Liver (tissue), 9 donors: Measurements from ENCODE around the gene KCNQ1. TPM values are rescaled to one million over a fixed set of nuclear protein-coding genes. Genes with fewer than 3 reads are reported as not detected.

Experiments used
- DNase-seq: peaks from one replicate; pipeline ENCODE4 v3.0.0-alpha.2; 2017; ENCODE audit warnings: low spot score
- H3K27ac ChIP-seq, 2 donors: one replicate each; pipeline ENCODE4 v1.7.0; 2013; ENCODE audit warnings: inconsistent platforms in 2 of 2, low read length in 2 of 2, control low read depth in 1 of 2, low read depth in 1 of 2, mild to moderate bottlenecking in 1 of 2
- H3K27me3 ChIP-seq, 4 donors: one replicate each; pipeline versions ENCODE4 v1.6.1 to v1.7.0; 2013; ENCODE audit warnings: low read length in 3 of 4, inconsistent platforms in 1 of 4, mild to moderate bottlenecking in 1 of 4, moderate library complexity in 1 of 4; ENCODE audit not compliant: control insufficient read depth in 4 of 4, insufficient read depth in 4 of 4
- H3K36me3 ChIP-seq, 4 donors: one replicate each; pipeline versions ENCODE4 v1.6.1 to v1.7.0; 2013; ENCODE audit warnings: low read length in 3 of 4, mild to moderate bottlenecking in 3 of 4, low read depth in 1 of 4, moderate library complexity in 1 of 4; ENCODE audit not compliant: control insufficient read depth in 4 of 4, insufficient read depth in 3 of 4
- H3K4me1 ChIP-seq, 4 donors: one replicate each; pipeline versions ENCODE4 v1.6.1 to v1.7.0; 2013; ENCODE audit warnings: low read length in 3 of 4, mild to moderate bottlenecking in 3 of 4, moderate library complexity in 1 of 4; ENCODE audit not compliant: control insufficient read depth in 4 of 4, insufficient read depth in 4 of 4
- H3K4me3 ChIP-seq, 3 donors: one replicate each; pipeline versions ENCODE4 v1.6.1 to v1.7.0; 2013; ENCODE audit warnings: low read length in 3 of 3, control low read depth in 1 of 3, low read depth in 1 of 3, mild to moderate bottlenecking in 1 of 3
- H3K9ac ChIP-seq, 2 donors: one replicate each; pipeline ENCODE4 v1.7.0; 2013; ENCODE audit warnings: low read length in 2 of 2, mild to moderate bottlenecking in 2 of 2, moderate library complexity in 2 of 2, control low read depth in 1 of 2, low read depth in 1 of 2
- H3K9me3 ChIP-seq, 4 donors: one replicate each; pipeline versions ENCODE4 v1.6.1 to v1.7.0; 2013; ENCODE audit warnings: low read length in 3 of 4; ENCODE audit not compliant: control insufficient read depth in 4 of 4
- ATF3 ChIP-seq: IDR thresholded peaks from 2 replicates; pipeline ENCODE4 v1.6.1; 2016; ENCODE audit warnings: antibody characterized with exemption
- CTCF ChIP-seq: fragments of 150-350 bp; IDR thresholded peaks from 2 replicates; pipeline ENCODE4 v1.5.1; 2017; ENCODE audit warnings: improper control_type of control experiment, low read depth, low read length; ENCODE audit not compliant: missing input control
- EGR1 ChIP-seq, 2 donors: IDR thresholded peaks; 2 replicates each; pipeline ENCODE4 v1.6.1; 2016 to 2018; ENCODE audit warnings: antibody characterized with exemption in 2 of 2, low read depth in 2 of 2
- FOXA1 ChIP-seq: IDR thresholded peaks from 2 replicates; pipeline ENCODE4 v1.6.1; 2016; ENCODE audit warnings: antibody characterized with exemption
- FOXA2 ChIP-seq: IDR thresholded peaks from 2 replicates; pipeline ENCODE4 v1.6.1; 2016; ENCODE audit warnings: antibody characterized with exemption
- GABPA ChIP-seq, 2 donors: IDR thresholded peaks in 1 of 2; conservative IDR thresholded peaks in 1 of 2; 2 replicates each; pipeline ENCODE4 v1.6.1; 2016; ENCODE audit warnings: antibody characterized with exemption in 2 of 2, mild to moderate bottlenecking in 1 of 2, moderate library complexity in 1 of 2
- HNF4A ChIP-seq, 2 donors: conservative IDR thresholded peaks; 2 replicates each; pipeline ENCODE4 v1.6.1; 2016; ENCODE audit warnings: antibody characterized with exemption in 2 of 2, mild to moderate bottlenecking in 2 of 2
- HNF4G ChIP-seq: IDR thresholded peaks from 2 replicates; pipeline ENCODE4 v1.6.1; 2016; ENCODE audit warnings: antibody characterized with exemption
- JUND ChIP-seq, 2 donors: IDR thresholded peaks; 2 replicates each; pipeline ENCODE4 v1.6.1; 2016; ENCODE audit warnings: antibody characterized with exemption in 2 of 2
- MAX ChIP-seq: IDR thresholded peaks from 2 replicates; pipeline ENCODE4 v1.6.1; 2016; ENCODE audit warnings: antibody characterized with exemption
- NR2F2 ChIP-seq: IDR thresholded peaks from 2 replicates; pipeline ENCODE4 v1.6.1; 2016; ENCODE audit warnings: antibody characterized with exemption
- RAD21 ChIP-seq, 2 donors: IDR thresholded peaks; 2 replicates each; pipeline ENCODE4 v1.6.1; 2016; ENCODE audit warnings: antibody characterized with exemption in 2 of 2, mild to moderate bottlenecking in 2 of 2
- REST ChIP-seq: IDR thresholded peaks from 2 replicates; pipeline ENCODE4 v1.6.1; 2016; ENCODE audit warnings: antibody characterized with exemption, mild to moderate bottlenecking
- RXRA ChIP-seq, 2 donors: IDR thresholded peaks; 2 replicates each; pipeline ENCODE4 v1.6.1; 2017 to 2018; ENCODE audit warnings: antibody characterized with exemption in 2 of 2, mild to moderate bottlenecking in 1 of 2
- SP1 ChIP-seq: IDR thresholded peaks from 2 replicates; pipeline ENCODE4 v1.6.1; 2018; ENCODE audit warnings: antibody characterized with exemption, mild to moderate bottlenecking
- TAF1 ChIP-seq: conservative IDR thresholded peaks from 2 replicates; pipeline ENCODE4 v1.6.1; 2016; ENCODE audit warnings: antibody characterized with exemption, mild to moderate bottlenecking
- YY1 ChIP-seq: IDR thresholded peaks from 2 replicates; pipeline ENCODE4 v1.6.1; 2016; ENCODE audit warnings: antibody characterized with exemption, mild to moderate bottlenecking
- ZBTB33 ChIP-seq: IDR thresholded peaks from 2 replicates; pipeline ENCODE4 v1.6.1; 2016; ENCODE audit warnings: antibody characterized with exemption
- WGBS: extraction: QIAGEN DNeasy Blood & Tissue Kit; methylation state at CpG from one replicate; pipeline ENCODE4 v1.1.7; 2013; 5-methylcytosine and 5-hydroxymethylcytosine counted together
- polyA plus RNA-seq, 2 donors: library from polyadenylated mRNA; stranded (reverse) in 1 of 2; unstranded in 1 of 2; fragments of 200-250 nt in 1 of 2; fragments of >200 nt in 1 of 2; fragmentation: Nextera tagmentation in 1 of 2; extraction: Ambion mirVana in 1 of 2; gene quantifications; one replicate each; pipeline versions ENCODE4 v1.2.1 to v1.2.3, GENCODE V29; 2013 to 2015
- total RNA-seq, 2 donors: library from RNA; depleted of rRNA; stranded (reverse); fragments of >200 nt; gene quantifications; one replicate each; pipeline ENCODE4 v1.2.3, GENCODE V29; 2014
- donor health status: healthy.
- donor health status: healthy.
- donor health status: healthy.
- donor health status: healthy.
- donor health status: healthy.

KCNQ1 gene
- total and polyA plus RNA-seq, 4 donors = 0.31 to 2.2 (median 1.5) TPM

- no peak for DNase-seq
- Histone ChIP-seq H3K4me3 (no peak overlapping the region), H3K9ac (no peak overlapping the region), H3K27me3 (no peaks in the 10 kb centered on the region), H3K4me1 (no peaks in the 10 kb centered on the region), H3K36me3 (peaks cover 0 to 3% (median 0%) of the 10 kb centered on the region in 4 donors), H3K27ac (no peak overlapping the region), H3K9me3 (peaks cover 2 to 15% (median 10%) of the 10 kb centered on the region in 4 donors)
- TF ChIP-seq EGR1 (IDR thresholded peaks at IDR 0.05; ENCODE audit: low read depth in 2 of 2) = no peak
- TF ChIP-seq NR2F2 = no peak
- TF ChIP-seq GABPA (IDR thresholded peaks at IDR 0.05 in 1 of 2, conservative IDR thresholded peaks at IDR 0.05 in 1 of 2) = no peak
- TF ChIP-seq HNF4G = no peak
- no peak for TF ChIP-seq YY1
- TF ChIP-seq RAD21 (IDR thresholded peaks at IDR 0.05) = no peak
- no peak for TF ChIP-seq HNF4A (conservative IDR thresholded peaks at IDR 0.05)
- no peak for TF ChIP-seq ZBTB33
- no peak for TF ChIP-seq TAF1
- no peak for TF ChIP-seq FOXA2
- no peak for TF ChIP-seq JUND (IDR thresholded peaks at IDR 0.05)
- no peak for TF ChIP-seq FOXA1
- TF ChIP-seq SP1 = no peak
- TF ChIP-seq ATF3 = no peak
- TF ChIP-seq MAX = no peak
- TF ChIP-seq RXRA (IDR thresholded peaks at IDR 0.05) = no peak
- TF ChIP-seq REST = no peak
- TF ChIP-seq CTCF = no peak
- WGBS = 96% methylated on average over 5 of the region's 5 CpGs
These were observed 217.2 kb downstream of the KCNQ1 start for GRCh38 chr11:2662024-2662312.
